ENCODE measurements around the gene SORL1-AS1.
A peak's percentile ranks its signal among the peaks of the same experiment; 100 is the strongest.

SORL1-AS1 gene

DNA sequence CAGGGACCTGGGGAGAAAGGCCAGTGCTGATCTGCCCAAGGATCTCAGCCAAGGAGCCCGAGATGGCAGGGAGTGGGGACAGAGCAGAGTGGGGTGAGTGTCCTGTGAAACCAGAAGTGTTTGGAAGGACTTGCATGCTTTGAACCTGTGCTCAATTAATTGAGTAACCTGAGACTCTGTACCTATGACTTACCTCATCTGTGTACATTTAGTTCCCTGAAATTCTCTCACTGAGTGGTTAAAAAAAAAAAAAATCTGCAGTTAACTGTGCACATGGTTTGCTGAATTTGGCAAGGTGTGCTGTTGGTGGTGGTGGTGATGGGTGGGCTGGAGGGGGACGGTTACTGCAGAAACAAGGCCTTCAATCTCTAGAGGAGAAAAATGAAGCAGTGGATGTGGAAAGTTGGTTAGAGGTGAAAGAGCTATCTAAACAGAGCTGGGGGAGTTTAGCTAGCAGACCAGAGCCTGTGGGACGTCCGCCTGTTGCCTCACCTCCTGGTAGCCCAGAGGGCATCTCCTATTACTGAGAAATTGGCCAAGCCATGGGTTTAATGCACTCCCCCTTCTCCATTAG, 8.3 kb upstream of the SORL1-AS1 start:
- H3K9me3 ChIP-seq (ENCODE audit: control insufficient read depth, low read depth, low read length), result no peaks in the 10 kb centered on the region
- H3K27me3 ChIP-seq (ENCODE audit: control insufficient read depth, insufficient read depth, low read length), result no peaks in the 10 kb centered on the region
- H3K9ac ChIP-seq (ENCODE audit: low read length), result no peak overlapping the region
- H3K27ac ChIP-seq (ENCODE audit: low read length), result no peak overlapping the region
- no peak overlapping the region for H3K4me3 ChIP-seq (ENCODE audit: low read length)
- H3K36me3 ChIP-seq (ENCODE audit: control insufficient read depth, low read depth, low read length), result no peaks in the 10 kb centered on the region
- peaks cover 46% of the 10 kb centered on the region for H3K4me1 ChIP-seq (ENCODE audit: control insufficient read depth, low read depth, low read length)

DNA sequence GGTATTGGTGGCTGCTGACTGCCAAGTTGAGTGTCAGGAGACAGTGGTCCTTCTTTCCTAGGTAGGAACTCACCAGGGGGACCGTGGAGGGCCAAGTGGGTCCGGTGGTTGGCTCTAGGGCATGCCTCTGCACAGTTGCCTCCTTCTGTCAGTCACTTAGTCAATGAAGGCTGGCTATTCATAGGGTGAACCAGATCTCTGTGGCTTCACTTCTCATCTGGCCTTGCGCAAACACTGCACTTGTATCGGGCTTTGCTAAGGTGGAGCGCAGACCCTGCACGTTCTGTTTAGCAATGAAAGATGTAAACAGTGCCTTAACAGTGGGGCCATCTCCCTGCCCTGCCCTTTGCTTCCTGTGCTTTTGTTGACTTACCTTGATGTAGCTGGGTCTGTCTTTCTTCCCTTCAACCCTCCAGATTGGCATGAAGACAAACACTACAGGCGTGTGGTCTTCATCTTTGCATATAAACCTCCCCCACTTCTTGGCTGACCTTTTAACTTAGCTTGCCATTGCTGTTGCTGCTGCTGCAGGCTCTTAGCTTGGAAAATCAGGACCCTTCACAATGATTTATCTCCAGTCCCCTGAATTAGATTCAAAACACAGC, 6.7 kb upstream of the SORL1-AS1 start:
- peaks cover 36% of the 10 kb centered on the region for H3K4me1 ChIP-seq (ENCODE audit: control insufficient read depth, low read depth, low read length)
- H3K4me3 ChIP-seq (ENCODE audit: low read length), result no peak overlapping the region
- no peaks in the 10 kb centered on the region for H3K36me3 ChIP-seq (ENCODE audit: control insufficient read depth, low read depth, low read length)
- H3K9me3 ChIP-seq (ENCODE audit: control insufficient read depth, low read depth, low read length), result no peaks in the 10 kb centered on the region
- no peaks in the 10 kb centered on the region for H3K27me3 ChIP-seq (ENCODE audit: control insufficient read depth, insufficient read depth, low read length)
- H3K27ac ChIP-seq (ENCODE audit: low read length), result no peak overlapping the region
- H3K9ac ChIP-seq (ENCODE audit: low read length), result no peak overlapping the region

DNA sequence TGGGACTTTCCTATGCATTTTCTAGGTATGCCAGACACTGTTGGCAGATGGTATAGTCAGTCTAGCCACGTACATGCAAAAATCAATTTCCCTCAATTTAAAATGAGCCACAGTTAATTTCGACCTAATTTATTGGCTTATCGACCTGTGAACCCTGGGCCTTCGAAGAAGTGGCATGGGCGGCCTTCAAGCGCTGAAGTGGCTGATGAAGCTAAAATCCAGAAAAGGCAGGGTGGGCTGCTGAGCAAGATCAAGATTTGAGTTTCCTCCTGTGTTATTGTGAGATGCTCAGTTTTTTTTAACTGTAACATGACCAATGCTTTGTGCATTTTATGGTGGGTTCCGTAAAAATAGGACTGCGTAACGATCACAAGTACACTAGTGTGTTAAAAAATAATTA, 5.8 kb upstream of the SORL1-AS1 start:
- H3K4me3 ChIP-seq (ENCODE audit: low read length), result no peak overlapping the region
- no peaks in the 10 kb centered on the region for H3K9me3 ChIP-seq (ENCODE audit: control insufficient read depth, low read depth, low read length)
- no peaks in the 10 kb centered on the region for H3K27me3 ChIP-seq (ENCODE audit: control insufficient read depth, insufficient read depth, low read length)
- H3K9ac ChIP-seq (ENCODE audit: low read length), result no peak overlapping the region
- H3K27ac ChIP-seq (ENCODE audit: low read length), result no peak overlapping the region
- no peaks in the 10 kb centered on the region for H3K36me3 ChIP-seq (ENCODE audit: control insufficient read depth, low read depth, low read length)
- peaks cover 34% of the 10 kb centered on the region for H3K4me1 ChIP-seq (ENCODE audit: control insufficient read depth, low read depth, low read length)

DNA sequence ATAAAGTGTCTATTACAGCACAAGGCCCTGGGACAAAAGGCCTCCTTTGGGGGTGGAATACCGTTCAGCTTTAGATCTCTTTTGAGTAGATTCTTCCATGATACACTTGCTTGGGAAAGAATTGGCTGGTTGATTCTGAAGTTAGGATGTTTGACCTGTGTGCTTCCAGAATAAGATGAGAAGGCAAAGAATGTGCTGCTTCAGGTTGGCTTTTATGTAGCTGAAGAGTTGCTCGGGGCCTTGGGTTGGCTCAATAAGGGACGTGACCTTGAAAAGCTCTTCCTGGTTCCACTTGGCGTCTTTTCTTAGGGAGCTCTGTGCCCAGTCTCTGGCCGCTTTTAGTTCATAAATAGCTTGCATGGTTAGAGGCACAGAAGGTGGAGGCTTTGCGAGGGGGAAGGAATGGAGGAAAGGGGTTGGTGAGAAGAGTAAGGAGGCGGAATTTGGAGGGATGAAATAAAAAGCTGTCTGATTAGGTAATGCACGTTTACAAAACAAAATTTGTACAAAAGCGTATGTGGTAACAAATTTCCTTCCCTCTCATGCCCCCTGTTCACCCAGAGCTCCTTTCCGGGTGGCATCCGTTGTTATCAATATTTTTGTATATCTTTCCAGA, 4.2 kb upstream of the SORL1-AS1 start:
- H3K4me1 ChIP-seq (ENCODE audit: control insufficient read depth, low read depth, low read length), result peaks cover 32% of the 10 kb centered on the region
- H3K36me3 ChIP-seq (ENCODE audit: control insufficient read depth, low read depth, low read length), result no peaks in the 10 kb centered on the region
- no peaks in the 10 kb centered on the region for H3K27me3 ChIP-seq (ENCODE audit: control insufficient read depth, insufficient read depth, low read length)
- H3K4me3 ChIP-seq (ENCODE audit: low read length), result no peak overlapping the region
- no peaks in the 10 kb centered on the region for H3K9me3 ChIP-seq (ENCODE audit: control insufficient read depth, low read depth, low read length)
- H3K27ac ChIP-seq (ENCODE audit: low read length), result no peak overlapping the region
- H3K9ac ChIP-seq (ENCODE audit: low read length), result no peak overlapping the region

DNA sequence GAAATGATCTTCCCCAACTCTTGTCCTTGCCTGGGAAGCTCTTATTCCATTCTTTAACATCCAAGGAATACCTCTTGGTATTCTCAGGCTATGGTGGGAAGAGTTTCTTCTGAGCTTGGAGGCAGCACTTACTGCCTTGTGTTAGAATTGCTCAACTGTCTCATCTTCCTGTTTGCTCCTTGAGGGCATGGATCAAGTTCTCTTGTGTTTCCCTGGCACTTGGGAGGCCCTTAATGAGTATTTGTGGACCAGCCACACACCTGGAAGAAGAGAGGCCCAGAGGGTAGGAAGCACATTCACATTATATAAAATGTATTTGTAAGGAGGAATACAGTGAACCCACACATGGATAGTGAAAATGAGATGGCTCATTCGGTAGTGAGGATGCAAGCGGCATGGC, 3.4 kb upstream of the SORL1-AS1 start:
- Histone ChIP-seq H3K4me1 (ENCODE audit: control insufficient read depth, low read depth, low read length) (peaks cover 38% of the 10 kb centered on the region), H3K36me3 (ENCODE audit: control insufficient read depth, low read depth, low read length) (no peaks in the 10 kb centered on the region), H3K27me3 (ENCODE audit: control insufficient read depth, insufficient read depth, low read length) (peaks cover 5% of the 10 kb centered on the region), H3K27ac (ENCODE audit: low read length) (no peak overlapping the region), H3K4me3 (ENCODE audit: low read length) (no peak overlapping the region), H3K9ac (ENCODE audit: low read length) (no peak overlapping the region), H3K9me3 (ENCODE audit: control insufficient read depth, low read depth, low read length) (no peaks in the 10 kb centered on the region)

DNA sequence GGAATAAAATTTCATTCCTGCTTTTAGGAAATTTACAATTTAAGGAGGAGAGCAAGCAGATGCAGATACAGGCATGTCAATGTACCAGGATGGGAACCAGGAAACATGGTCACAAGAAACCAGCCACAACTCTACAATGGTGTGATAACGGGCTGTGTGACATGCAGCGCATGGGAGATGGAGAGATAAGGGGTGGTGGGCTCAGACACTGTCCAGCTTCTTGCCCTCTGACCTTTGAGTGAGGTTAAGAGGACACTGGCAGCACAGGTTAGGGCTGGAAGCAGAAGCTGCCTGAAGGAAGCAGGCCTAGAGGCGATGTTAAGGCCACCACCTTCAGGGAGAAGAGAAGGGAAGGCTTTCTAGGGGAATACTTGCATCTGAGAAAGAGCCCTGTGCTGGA, 2.3 kb upstream of the SORL1-AS1 start:
- no peak overlapping the region for H3K4me3 ChIP-seq (ENCODE audit: low read length)
- H3K4me1 ChIP-seq (ENCODE audit: control insufficient read depth, low read depth, low read length), result peaks cover 39% of the 10 kb centered on the region
- H3K27me3 ChIP-seq (ENCODE audit: control insufficient read depth, insufficient read depth, low read length), result peaks cover 12% of the 10 kb centered on the region
- no peak overlapping the region for H3K9ac ChIP-seq (ENCODE audit: low read length)
- H3K9me3 ChIP-seq (ENCODE audit: control insufficient read depth, low read depth, low read length), result no peaks in the 10 kb centered on the region
- no peaks in the 10 kb centered on the region for H3K36me3 ChIP-seq (ENCODE audit: control insufficient read depth, low read depth, low read length)
- no peak overlapping the region for H3K27ac ChIP-seq (ENCODE audit: low read length)

DNA sequence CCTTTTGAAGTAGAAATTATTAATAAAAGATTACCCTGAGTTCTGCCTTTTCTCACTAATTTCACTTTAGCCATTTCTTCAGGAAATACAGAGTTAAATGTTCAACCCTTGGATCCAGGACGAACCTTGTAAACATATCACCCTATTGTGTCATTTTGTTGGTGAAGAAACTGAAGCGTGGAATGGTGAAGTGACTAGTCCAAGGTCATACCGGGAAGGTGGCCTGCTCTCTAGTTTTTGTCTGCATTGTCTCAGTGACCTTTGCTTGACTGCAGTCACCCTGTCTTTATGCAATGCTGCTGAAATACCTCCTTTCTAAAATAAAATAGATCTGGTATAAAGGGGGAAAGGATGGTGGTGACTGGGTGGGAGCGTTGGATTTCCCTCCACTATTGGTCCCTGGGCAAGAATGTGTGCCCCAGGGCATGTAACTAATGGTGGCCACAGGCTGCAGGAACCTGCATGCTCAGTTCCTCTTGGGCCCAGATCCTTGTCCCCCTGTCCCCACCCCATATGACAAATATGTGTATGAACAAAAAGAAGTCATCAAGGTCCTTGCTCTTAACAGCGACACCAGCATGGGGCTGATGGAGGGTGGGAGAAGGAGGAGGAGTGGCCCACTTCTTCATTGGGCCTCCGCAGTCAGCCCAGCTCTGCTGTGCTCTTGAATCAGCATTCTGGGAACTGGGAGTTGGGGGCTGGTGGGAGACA, 977 bp upstream of the SORL1-AS1 start:
- Histone ChIP-seq H3K36me3 (ENCODE audit: control insufficient read depth, low read depth, low read length) (no peaks in the 10 kb centered on the region), H3K27ac (ENCODE audit: low read length) (no peak overlapping the region), H3K27me3 (ENCODE audit: control insufficient read depth, insufficient read depth, low read length) (peaks cover 12% of the 10 kb centered on the region), H3K9ac (ENCODE audit: low read length) (no peak overlapping the region), H3K9me3 (ENCODE audit: control insufficient read depth, low read depth, low read length) (no peaks in the 10 kb centered on the region), H3K4me1 (ENCODE audit: control insufficient read depth, low read depth, low read length) (peaks cover 33% of the 10 kb centered on the region), H3K4me3 (ENCODE audit: low read length) (peak overlapping the region; percentile 92)

DNA sequence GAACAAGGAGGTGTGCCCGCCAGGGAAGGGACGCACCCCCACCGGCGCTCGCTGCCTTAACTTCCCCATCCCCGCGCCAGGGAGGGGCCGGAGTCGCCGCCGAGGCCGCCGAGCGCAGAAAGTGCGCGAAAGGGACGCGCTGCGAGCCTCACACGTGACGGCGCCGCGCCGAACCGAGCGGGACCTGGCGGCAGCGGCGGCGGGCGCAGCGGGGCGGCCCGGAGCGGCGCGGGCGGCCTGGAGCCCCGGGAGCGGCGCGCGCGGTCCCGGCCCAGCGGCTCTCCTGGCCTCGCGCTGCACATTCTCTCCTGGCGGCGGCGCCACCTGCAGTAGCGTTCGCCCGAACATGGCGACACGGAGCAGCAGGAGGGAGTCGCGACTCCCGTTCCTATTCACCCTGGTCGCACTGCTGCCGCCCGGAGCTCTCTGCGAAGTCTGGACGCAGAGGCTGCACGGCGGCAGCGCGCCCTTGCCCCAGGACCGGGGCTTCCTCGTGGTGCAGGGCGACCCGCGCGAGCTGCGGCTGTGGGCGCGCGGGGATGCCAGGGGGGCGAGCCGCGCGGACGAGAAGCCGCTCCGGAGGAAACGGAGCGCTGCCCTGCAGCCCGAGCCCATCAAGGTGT, 670 bp downstream of the SORL1-AS1 start, which contains the start of gene SORL1:
SORL1 (plus strand) TSS at position 329 of the 623 bp plus-strand sequence; CDS start at position 347, 18 bp downstream.
- H3K9me3 ChIP-seq (ENCODE audit: control insufficient read depth, low read depth, low read length), result no peaks in the 10 kb centered on the region
- peak within 1 kb of the TSS; percentile 80 for H3K9ac ChIP-seq (ENCODE audit: low read length)
- no peaks in the 10 kb centered on the region for H3K36me3 ChIP-seq (ENCODE audit: control insufficient read depth, low read depth, low read length)
- H3K4me1 ChIP-seq (ENCODE audit: control insufficient read depth, low read depth, low read length), result peaks cover 19% of the 10 kb centered on the region
- peak within 1 kb of the TSS; percentile 49 for H3K27ac ChIP-seq (ENCODE audit: low read length)
- peaks cover 12% of the 10 kb centered on the region for H3K27me3 ChIP-seq (ENCODE audit: control insufficient read depth, insufficient read depth, low read length)
- peak within 1 kb of the TSS; percentile 92 for H3K4me3 ChIP-seq (ENCODE audit: low read length)

DNA sequence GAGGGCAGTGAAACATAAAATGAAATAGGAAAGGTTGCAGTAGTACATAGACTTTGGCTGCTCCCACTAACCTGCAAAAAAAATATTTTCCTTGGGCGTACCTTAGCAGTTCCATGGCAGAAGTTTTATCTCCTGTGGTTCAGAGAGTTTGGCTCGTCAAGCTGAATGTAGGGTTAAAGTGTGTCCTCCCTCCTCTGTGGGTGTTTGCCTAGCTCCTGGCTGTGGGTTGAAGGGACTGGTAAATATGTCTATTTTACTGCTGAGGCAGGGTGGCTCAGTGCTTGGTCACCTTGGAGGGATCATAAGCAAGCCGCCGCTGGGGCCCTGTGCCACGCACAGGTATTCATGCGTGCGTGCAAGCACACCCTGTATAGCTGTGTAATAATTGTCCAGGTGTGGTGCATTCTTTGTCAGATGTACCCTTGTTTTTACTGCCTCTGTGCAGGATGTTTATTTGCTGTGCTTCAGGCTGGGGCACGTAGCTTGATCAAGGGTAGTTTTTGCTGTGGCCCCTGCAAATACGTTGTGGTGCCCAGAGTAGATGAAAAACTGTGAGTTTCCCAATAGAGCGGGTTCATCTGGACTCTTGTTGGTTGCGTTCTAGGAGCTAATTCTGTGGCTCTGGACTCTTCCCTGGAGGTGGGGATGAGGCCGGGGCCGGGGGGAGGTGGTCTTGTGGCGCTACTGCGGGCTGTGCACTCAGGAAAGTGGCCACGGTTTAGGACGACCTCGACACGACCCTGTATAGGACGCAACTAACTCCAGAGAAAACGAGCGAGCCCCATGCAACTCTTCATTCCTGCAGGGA, 1.4 kb downstream of the SORL1-AS1 start:
- Histone ChIP-seq H3K36me3 (ENCODE audit: control insufficient read depth, low read depth, low read length) (no peaks in the 10 kb centered on the region), H3K4me3 (ENCODE audit: low read length) (peak overlapping the region; percentile 58), H3K27me3 (ENCODE audit: control insufficient read depth, insufficient read depth, low read length) (peaks cover 12% of the 10 kb centered on the region), H3K9me3 (ENCODE audit: control insufficient read depth, low read depth, low read length) (no peaks in the 10 kb centered on the region), H3K4me1 (ENCODE audit: control insufficient read depth, low read depth, low read length) (peaks cover 25% of the 10 kb centered on the region), H3K9ac (ENCODE audit: low read length) (peak overlapping the region; percentile 55), H3K27ac (ENCODE audit: low read length) (no peak overlapping the region)

DNA sequence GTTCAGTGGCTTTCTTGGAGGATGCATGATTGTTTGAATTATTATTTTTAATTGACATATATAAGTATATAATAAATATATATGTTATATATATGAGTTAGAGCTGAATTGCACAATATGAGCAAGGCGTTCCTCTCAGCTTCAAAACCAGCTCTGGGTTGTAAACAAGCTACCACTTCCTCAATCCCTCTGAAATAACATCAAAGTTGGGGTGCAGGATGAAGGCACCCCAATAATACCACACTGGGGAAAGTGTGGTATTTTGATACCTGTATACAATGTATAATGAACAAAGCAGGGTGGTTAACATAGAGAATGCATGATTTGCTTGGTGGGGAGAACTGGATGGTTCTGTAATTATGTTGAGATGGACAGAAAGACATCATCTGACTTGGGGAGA, 2.4 kb downstream of the SORL1-AS1 start:
- no peaks in the 10 kb centered on the region for H3K36me3 ChIP-seq (ENCODE audit: control insufficient read depth, low read depth, low read length)
- H3K4me3 ChIP-seq (ENCODE audit: low read length), result no peak overlapping the region
- H3K4me1 ChIP-seq (ENCODE audit: control insufficient read depth, low read depth, low read length), result peaks cover 26% of the 10 kb centered on the region
- H3K9me3 ChIP-seq (ENCODE audit: control insufficient read depth, low read depth, low read length), result no peaks in the 10 kb centered on the region
- peaks cover 12% of the 10 kb centered on the region for H3K27me3 ChIP-seq (ENCODE audit: control insufficient read depth, insufficient read depth, low read length)
- H3K9ac ChIP-seq (ENCODE audit: low read length), result no peak overlapping the region
- no peak overlapping the region for H3K27ac ChIP-seq (ENCODE audit: low read length)

DNA sequence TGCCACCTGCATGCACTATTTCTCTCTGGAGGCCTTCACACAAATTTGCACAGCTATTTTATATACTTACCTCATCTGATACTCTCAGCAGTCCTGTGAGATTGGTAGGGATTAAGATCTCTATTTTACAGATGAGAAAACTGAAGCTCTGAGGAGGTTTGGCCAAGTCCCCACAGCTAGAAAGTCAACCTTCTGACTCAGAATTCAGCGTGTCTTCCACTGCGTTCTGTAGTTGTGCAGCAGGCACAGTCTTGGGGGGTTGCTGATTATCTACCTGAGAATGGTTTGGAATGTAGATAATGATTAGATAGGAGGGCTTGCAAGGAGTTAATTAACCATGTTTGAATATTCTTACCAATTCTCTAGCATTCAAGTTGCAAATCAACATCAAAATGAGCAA, 3.1 kb downstream of the SORL1-AS1 start:
- Histone ChIP-seq H3K9me3 (ENCODE audit: control insufficient read depth, low read depth, low read length) (no peaks in the 10 kb centered on the region), H3K27me3 (ENCODE audit: control insufficient read depth, insufficient read depth, low read length) (peaks cover 12% of the 10 kb centered on the region), H3K4me1 (ENCODE audit: control insufficient read depth, low read depth, low read length) (peaks cover 26% of the 10 kb centered on the region), H3K9ac (ENCODE audit: low read length) (no peak overlapping the region), H3K4me3 (ENCODE audit: low read length) (no peak overlapping the region), H3K36me3 (ENCODE audit: control insufficient read depth, low read depth, low read length) (no peaks in the 10 kb centered on the region), H3K27ac (ENCODE audit: low read length) (no peak overlapping the region)
